GM19452 (cell line): ENCODE measurements around the gene MOXD1.
A peak's percentile ranks its signal among the peaks of the same experiment; 100 is the strongest.
"Not testable (repeated sequence)": the region's sequence is repeated elsewhere in the genome, so short reads cannot be mapped to it uniquely, and the experiment has no call there.

Experiments
- ATAC-seq: cut with Tn5 transposase; IDR thresholded peaks from one replicate; pipeline ENCODE4 v1.9.1; 2021; ENCODE audit not compliant: unreplicated experiment

MOXD1 gene

GRCh38 chr6:132357120-132357519, 44.2 kb downstream of the MOXD1 start:
- ATAC-seq: no peak

DNA sequence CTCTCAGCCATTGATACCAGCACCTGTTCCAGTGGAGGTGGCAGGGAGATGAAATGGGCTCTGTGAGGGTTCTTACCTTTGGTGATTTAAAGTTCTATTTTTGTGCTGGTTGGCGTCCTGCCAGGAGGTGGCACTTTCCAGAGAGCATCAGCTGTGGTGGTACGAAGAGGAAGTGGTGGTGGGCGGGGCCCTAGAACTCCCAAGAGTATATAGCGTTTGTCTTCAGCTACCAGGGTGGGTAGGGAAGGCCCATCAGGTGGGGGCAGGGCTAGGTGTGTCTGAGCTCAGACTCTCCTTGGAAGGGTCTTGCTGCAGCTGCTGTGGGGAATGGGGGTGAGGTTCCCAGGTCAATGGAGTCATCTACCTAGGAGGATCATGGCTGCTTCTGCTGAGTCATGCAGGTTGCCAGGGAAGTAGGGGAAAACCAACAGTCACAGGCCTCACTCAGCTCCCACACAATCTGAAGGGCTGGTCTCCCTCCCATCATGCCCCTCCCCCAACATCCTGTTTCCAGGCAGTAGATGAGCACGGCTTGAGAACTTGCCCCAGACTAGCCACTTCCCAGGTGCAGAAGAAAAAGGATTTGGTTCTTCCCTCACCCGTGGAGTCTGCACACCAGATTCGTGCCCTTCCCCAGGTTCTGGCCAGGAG, 46.6 kb downstream of the MOXD1 start:
- ATAC-seq: no peak

- ATAC-seq: not testable (repeated sequence)
Measured at GRCh38 chr6:132351986-132352385, 49.3 kb downstream of the MOXD1 start.

- ATAC-seq: no peak
Measured at GRCh38 chr6:132348231-132348630, 53.0 kb downstream of the MOXD1 start.

GRCh38 chr6:132344811-132345210, 56.5 kb downstream of the MOXD1 start:
- ATAC-seq: no peak

GRCh38 chr6:132341646-132342045, 59.6 kb downstream of the MOXD1 start:
- ATAC-seq: no peak

- no peak for ATAC-seq
Measured at GRCh38 chr6:132334521-132334885, 66.8 kb downstream of the MOXD1 start.

- ATAC-seq: peak; percentile 55
Measured at GRCh38 chr6:132333639-132334520, 67.4 kb downstream of the MOXD1 start.

DNA sequence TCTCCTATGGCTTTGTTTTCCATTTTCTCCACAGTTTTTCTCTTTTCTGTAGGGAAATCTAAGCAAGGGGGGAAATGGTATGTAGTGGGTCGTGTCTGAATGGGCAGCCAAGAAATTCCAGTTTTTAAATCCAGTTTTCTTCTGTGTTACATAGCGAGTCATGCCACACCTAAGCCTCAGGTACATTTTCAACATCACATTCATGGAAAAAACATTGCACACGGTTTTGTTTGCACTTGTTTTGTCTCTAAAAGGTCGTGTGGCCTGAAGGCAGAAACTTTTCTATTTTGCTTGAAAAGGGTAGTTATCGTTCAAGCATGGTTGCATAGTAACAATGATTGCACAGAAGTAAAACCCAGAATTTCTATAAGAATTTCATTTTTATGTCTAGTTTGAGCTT, 70.5 kb downstream of the MOXD1 start:
- ATAC-seq: no peak

GRCh38 chr6:132322398-132322797, 78.9 kb downstream of the MOXD1 start:
- ATAC-seq: no peak

DNA sequence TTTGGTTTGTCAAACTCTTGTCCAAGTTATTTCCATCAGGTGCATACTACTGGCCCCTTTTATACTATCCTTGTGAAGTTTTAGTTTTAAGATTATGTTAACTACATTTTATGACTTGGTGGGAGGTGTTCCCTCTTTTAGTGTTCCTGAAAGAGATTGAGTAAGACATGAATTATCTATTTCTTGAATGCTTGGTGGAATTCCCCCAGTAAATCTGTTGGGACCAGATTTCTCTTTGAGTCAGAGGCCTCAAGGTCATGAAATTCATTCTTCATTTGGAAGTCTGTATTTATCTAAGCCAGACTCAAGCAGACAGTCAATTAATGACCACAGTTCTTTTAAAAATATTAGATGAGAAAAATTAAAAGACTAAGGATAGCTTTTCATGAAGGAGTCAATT, 81.3 kb downstream of the MOXD1 start:
- ATAC-seq: no peak

- no peak for ATAC-seq
Measured at GRCh38 chr6:132316970-132317369, 84.3 kb downstream of the MOXD1 start.

DNA sequence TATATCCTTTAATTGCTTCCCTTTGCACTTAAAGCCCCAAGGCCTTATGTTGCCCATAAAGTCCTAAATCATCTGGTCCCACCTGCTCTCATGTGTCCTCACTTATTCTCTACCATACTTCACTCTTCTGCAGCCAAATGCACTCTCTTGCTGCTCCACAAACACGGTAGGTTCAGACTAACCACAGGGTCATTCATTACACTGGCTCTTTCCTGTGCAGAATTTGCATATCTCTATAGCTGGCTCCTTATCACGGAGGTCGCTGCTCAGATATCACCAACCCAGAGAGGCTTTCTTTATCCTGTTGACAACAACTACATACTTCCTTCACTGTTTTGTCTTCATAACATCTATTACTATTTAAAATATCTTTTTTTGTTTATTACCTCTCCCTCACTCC, 86.8 kb downstream of the MOXD1 start:
- peak; percentile 74 for ATAC-seq

- ATAC-seq: no peak
Measured at GRCh38 chr6:132310921-132311320, 90.4 kb downstream of the MOXD1 start.

DNA sequence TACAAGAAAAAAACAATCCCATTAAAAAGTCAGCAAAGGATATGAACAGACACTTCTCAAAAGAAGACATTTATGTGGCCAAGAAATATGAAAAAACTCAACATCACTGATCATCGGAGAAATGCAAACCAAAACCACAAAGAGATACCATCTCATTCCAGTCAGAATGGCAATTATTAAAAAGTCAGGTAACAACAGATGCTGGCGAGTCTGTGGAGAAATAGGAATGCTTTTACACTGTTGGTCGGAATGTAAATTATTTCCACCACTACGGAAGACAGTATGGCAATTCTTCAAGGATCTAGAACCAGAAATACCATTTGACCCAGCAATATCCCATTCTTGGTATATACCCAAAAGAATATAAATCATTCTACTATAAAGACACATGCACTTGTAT, 91.1 kb downstream of the MOXD1 start:
- not testable (repeated sequence) for ATAC-seq

- ATAC-seq: no peak
Measured at GRCh38 chr6:132304891-132305305, 96.4 kb downstream of the MOXD1 start.

GRCh38 chr6:132300323-132300949, 100.8 kb downstream of the MOXD1 start:
- ATAC-seq: peak; percentile 74

GRCh38 chr6:132298344-132298949, 102.8 kb downstream of the MOXD1 start:
- ATAC-seq: no peak

DNA sequence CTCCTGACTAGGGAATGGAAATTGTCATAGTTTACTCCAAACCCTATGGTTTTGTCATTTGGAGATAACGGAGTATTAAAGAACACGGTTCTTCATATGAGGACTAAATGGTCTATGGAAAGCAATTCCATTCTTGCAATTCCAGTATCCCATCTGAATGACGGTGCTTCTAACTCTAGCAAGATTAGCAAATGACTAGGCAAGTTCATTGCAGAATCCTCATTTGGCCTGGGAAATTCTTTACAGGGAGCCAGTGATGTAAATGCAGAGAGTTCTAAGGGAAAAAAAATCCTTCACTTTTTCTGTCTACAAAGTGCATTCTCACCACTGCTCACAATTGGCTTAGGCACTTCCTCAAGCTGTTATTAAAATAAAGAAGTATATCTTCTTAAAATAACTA, 111.5 kb downstream of the MOXD1 start:
- no peak for ATAC-seq

- no peak for ATAC-seq
Measured at GRCh38 chr6:132287101-132287500, 114.2 kb downstream of the MOXD1 start.

GRCh38 chr6:132286298-132287019, 114.8 kb downstream of the MOXD1 start:
- no peak for ATAC-seq
